Measurements from ENCODE around the gene CDRT15L2.
"Not testable (repeated sequence)": the region's sequence is repeated elsewhere in the genome, so short reads cannot be mapped to it uniquely, and the experiment has no call there.

CDRT15L2 gene

GRCh38 chr17:20579424-20579823 is at the start of gene CDRT15L2:
Gene CDRT15L2, plus strand, starts transcription at chr17:20579724. Its CDS starts 20 bp downstream, at chr17:20579744.
- H3K4me3 ChIP-seq (ENCODE audit: low read depth, low read length), result not testable (repeated sequence)

GRCh38 chr17:20530104-20530503 is 49.4 kb upstream of the CDRT15L2 start:
- H3K4me3 ChIP-seq (ENCODE audit: low read depth, low read length), result not testable (repeated sequence)

GRCh38 chr17:20532544-20533090 is 46.9 kb upstream of the CDRT15L2 start:
- H3K4me3 ChIP-seq (ENCODE audit: low read depth, low read length), result peak overlapping the region; percentile 41

- H3K4me3 ChIP-seq (ENCODE audit: low read depth, low read length), result peak overlapping the region; percentile 17
Measured at GRCh38 chr17:20533206-20533605, 46.3 kb upstream of the CDRT15L2 start.

- H3K4me3 ChIP-seq (ENCODE audit: low read depth, low read length), result not testable (repeated sequence)
Measured at GRCh38 chr17:20534711-20535550, 44.6 kb upstream of the CDRT15L2 start.

GRCh38 chr17:20540414-20540813 is 39.1 kb upstream of the CDRT15L2 start:
- not testable (repeated sequence) for H3K4me3 ChIP-seq (ENCODE audit: low read depth, low read length)

- H3K4me3 ChIP-seq (ENCODE audit: low read depth, low read length), result not testable (repeated sequence)
Measured at GRCh38 chr17:20540865-20541264, 38.7 kb upstream of the CDRT15L2 start.

- not testable (repeated sequence) for H3K4me3 ChIP-seq (ENCODE audit: low read depth, low read length)
Measured at GRCh38 chr17:20541853-20542546, 37.5 kb upstream of the CDRT15L2 start.

GRCh38 chr17:20547923-20548322 is 31.6 kb upstream of the CDRT15L2 start:
- not testable (repeated sequence) for H3K4me3 ChIP-seq (ENCODE audit: low read depth, low read length)

- H3K4me3 ChIP-seq (ENCODE audit: low read depth, low read length), result not testable (repeated sequence)
Measured at GRCh38 chr17:20552920-20553319, 26.6 kb upstream of the CDRT15L2 start.

- H3K4me3 ChIP-seq (ENCODE audit: low read depth, low read length), result not testable (repeated sequence)
Measured at GRCh38 chr17:20554728-20555127, 24.8 kb upstream of the CDRT15L2 start.

GRCh38 chr17:20555135-20556010 is 24.2 kb upstream of the CDRT15L2 start:
- not testable (repeated sequence) for H3K4me3 ChIP-seq (ENCODE audit: low read depth, low read length)

- not testable (repeated sequence) for H3K4me3 ChIP-seq (ENCODE audit: low read depth, low read length)
Measured at GRCh38 chr17:20558096-20558495, 21.4 kb upstream of the CDRT15L2 start.

- H3K4me3 ChIP-seq (ENCODE audit: low read depth, low read length), result not testable (repeated sequence)
Measured at GRCh38 chr17:20559018-20559417, 20.5 kb upstream of the CDRT15L2 start.

GRCh38 chr17:20562587-20562986 is 16.9 kb upstream of the CDRT15L2 start:
- H3K4me3 ChIP-seq (ENCODE audit: low read depth, low read length), result no peak overlapping the region

- not testable (repeated sequence) for H3K4me3 ChIP-seq (ENCODE audit: low read depth, low read length)
Measured at GRCh38 chr17:20565245-20565644, 14.3 kb upstream of the CDRT15L2 start.

GRCh38 chr17:20565711-20566110 is 13.8 kb upstream of the CDRT15L2 start:
- no peak overlapping the region for H3K4me3 ChIP-seq (ENCODE audit: low read depth, low read length)

GRCh38 chr17:20566736-20567135 is 12.8 kb upstream of the CDRT15L2 start:
- H3K4me3 ChIP-seq (ENCODE audit: low read depth, low read length), result not testable (repeated sequence)

- H3K4me3 ChIP-seq (ENCODE audit: low read depth, low read length), result not testable (repeated sequence)
Measured at GRCh38 chr17:20567421-20567820, 12.1 kb upstream of the CDRT15L2 start.

GRCh38 chr17:20568604-20569003 is 10.9 kb upstream of the CDRT15L2 start:
- not testable (repeated sequence) for H3K4me3 ChIP-seq (ENCODE audit: low read depth, low read length)

- not testable (repeated sequence) for H3K4me3 ChIP-seq (ENCODE audit: low read depth, low read length)
Measured at GRCh38 chr17:20571653-20572052, 7.9 kb upstream of the CDRT15L2 start.

All from iPS-11a (cell line).